HK-2 (cell line): Measurements from ENCODE around the gene LETM1.

Experiments used
- DNase-seq: peaks from one replicate; pipeline ENCODE4 v3.0.0-alpha.2; 2018; ENCODE audit not compliant: unreplicated experiment

LETM1 gene

DNA sequence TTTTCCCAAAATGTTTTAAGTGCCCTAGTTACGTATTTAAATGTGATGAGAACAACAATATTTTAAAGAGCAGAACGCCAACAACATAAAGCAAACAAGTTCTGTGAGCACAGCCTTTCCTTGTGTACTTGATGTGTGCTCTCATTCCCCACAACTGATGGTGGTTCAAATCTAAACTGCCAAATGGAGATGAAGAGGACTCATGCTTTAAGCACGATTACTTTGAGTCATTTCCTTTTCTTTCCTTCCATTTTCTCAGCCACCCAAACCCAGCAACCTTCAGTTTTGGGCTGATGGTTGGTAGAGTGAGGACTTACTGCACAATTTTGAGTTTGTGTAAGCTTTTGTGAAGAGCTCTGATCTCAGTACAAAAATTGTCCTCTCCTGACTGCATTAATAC lies 16.9 kb upstream of the LETM1 start:
- DNase-seq: no peak

DNA sequence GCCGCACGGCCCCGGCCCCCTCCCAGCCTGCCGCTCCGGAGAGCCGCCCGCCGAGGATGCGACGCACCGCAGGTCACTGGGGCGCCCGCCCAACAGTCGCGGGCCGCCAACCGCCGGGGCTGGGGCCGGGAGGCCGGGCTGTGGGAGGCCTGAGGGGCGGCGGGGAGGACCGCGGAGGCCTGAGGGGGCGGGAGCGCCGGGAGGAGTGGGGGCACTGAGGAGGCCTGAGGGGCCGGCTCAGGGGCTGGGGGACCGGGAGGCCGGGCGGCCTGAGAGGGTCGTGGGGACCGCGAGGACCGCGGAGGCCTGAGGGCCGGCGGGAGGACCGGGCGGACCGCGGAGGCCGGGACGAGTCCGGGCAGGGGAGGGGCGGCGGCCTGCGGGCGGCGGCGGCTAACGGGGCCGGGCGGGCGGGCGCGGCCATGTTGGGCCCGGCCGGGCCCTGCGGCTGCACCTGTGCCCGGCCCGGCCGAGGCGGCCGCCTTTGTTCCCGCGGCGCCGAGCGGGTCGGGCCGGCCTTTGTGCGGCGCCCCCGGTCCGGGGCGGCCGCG lies 15.6 kb upstream of the LETM1 start:
- peak; percentile 55 for DNase-seq

DNA sequence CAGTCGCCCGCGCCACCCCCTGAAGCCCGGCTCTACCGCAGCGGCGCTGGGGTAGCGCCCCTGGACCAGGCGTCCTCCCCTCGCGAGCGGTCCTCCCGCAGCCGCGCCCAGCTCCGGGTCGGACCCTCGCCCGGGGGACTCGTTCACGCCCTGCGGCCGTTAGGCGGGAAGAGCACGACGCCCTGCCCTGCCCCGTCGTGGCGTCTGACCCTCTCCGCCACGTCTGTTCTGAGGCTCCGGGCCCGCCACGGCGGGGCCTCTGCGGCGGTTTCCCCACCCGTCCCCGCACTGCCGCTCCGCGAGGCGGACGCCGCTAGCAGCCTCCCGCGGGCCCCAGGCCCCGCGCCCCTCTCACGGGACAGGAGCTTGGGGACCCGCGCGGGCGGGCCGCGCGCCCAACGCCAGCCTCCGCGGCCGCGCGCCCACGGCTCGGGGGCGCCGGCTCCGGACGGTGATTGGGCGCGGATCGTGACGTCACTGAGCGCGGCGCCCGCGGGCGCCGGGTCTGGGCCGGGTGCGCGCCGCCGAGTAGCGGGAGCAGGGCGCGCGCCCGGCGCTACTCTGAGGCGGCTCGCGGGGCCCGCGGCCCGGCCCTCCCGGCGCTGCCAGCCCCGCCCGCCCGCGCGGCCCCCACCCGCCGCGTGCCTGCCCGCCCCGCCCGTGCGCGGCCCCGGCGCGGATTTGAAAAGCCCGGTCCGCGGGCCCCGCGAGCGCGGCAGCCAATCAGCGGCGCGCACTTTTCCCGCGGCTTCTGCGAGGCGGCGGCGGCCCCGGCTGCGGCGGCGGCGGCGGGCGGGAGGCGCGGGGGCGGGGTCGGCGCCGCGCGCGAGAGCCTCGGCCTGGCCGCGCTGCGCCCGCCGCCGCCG lies 14.9 kb upstream of the LETM1 start, which contains the start of gene NSD2:
Gene NSD2, plus strand, starts transcription at position 816 of the 866 bp plus-strand sequence. CDS start 29,262 bp downstream, outside the sequence.
- DNase-seq: peak; percentile 90

DNA sequence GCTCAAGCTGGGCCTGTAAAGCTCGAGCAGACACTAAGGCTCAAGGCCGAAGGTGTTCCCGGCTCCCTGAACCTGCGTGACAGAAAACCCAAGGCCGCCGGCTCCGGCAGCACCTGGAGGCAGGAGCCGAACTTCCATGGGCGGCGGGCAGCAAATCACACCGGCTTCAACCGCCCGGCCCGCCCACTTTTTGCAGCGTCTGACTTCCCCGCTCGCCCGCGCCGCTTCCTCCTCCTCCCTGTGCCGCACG lies 14.3 kb upstream of the LETM1 start:
- peak; percentile 94 for DNase-seq

DNA sequence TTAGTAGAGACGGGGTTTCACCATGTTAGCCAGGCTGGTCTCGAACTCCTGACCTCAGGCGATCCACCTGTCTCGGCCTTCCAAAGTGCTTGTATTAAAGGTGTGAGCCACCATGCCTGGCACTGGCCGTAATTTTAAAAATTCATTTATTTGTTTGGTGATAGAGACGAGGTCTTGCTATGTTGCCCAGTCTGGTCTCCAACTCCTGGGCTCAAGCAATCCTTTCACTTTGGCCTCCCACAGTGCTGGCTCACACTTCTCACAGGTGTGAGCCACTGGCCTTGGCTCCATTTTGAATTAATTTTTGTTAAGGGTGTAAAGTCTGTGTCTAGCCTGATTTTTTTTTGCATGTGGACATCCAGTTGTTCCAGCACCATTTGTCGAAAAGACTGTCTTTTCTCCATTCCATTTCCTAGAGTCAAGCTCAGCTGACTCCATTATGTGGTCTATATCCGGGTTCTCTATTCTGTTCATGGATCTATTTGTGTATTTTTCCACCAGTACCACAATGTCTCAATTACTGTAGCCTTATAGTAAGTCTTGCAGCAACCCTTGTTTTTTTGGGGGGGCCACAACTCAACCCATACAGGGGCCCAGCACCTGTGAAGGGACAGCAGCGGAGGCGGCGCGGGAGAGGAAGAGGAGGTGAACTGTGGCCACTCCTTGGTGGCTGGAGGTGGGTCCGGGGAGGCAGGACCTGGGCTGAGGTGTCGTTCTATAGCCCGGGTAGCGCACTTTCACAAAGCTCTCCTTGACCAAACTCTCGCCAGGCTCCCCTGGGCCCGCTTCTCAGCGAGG lies 13.8 kb upstream of the LETM1 start:
- DNase-seq: no peak

DNA sequence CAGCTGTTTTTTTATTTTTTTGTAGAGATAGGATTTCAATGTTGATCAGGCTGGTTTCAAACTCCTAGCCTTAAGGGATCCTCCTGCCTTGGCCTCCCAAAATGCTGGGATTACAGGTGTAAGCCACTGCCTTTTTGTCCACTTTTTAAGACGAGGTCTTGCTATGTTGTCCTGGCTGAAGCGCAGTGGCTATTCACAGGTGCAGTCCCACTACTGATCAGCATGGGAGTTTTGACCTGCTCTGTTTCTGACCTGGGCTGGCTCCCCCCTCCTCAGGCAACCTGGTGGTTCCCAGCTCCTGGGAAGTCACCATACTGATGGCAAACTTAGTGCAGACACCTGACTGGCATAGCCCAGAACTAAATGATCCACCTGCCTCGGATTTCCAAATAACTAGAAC lies 13.0 kb upstream of the LETM1 start:
- DNase-seq: no peak

DNA sequence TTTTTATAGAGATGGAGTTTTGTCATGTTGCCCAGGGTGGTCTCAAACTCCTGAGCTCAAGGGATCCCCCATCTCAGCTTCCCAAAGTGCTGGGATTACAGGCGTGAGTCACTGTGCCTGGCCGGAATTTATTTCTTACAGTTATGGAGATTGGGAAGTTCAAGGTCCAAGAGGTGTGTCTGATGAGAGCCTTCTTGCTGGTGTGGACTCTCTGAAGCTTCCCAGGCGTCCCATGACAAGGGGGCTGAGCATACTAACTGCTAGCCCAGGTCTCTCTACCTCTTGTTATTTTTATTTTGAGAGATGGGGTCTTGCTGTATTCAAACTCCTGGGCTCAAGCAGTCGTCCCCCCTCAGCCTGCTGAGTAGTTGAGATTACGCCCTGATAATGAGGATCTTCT lies 12.3 kb upstream of the LETM1 start:
- DNase-seq: no peak

DNA sequence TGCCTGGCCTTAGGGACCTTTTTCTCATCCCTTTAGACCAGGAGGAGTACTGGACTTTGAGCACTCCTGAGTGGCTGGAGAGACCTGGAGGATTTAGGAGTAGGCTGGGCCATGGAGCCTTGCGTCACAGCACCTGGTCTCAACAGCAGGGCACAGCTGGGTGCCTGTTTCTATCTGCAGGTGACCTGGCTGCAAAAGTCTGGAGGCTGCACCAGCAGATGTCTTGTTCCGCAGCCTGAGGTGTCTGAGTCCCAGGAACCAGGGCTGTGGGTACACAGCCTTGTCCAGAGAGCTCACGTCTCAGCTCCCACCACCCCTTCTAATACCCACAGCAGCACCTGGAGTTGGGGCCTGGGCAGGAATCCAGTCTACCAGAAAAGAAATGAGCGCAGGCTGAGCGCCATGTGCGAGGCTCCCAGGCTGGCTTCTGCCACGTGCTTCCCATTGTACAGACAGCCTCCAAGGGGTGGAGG lies 10.3 kb upstream of the LETM1 start:
- no peak for DNase-seq

DNA sequence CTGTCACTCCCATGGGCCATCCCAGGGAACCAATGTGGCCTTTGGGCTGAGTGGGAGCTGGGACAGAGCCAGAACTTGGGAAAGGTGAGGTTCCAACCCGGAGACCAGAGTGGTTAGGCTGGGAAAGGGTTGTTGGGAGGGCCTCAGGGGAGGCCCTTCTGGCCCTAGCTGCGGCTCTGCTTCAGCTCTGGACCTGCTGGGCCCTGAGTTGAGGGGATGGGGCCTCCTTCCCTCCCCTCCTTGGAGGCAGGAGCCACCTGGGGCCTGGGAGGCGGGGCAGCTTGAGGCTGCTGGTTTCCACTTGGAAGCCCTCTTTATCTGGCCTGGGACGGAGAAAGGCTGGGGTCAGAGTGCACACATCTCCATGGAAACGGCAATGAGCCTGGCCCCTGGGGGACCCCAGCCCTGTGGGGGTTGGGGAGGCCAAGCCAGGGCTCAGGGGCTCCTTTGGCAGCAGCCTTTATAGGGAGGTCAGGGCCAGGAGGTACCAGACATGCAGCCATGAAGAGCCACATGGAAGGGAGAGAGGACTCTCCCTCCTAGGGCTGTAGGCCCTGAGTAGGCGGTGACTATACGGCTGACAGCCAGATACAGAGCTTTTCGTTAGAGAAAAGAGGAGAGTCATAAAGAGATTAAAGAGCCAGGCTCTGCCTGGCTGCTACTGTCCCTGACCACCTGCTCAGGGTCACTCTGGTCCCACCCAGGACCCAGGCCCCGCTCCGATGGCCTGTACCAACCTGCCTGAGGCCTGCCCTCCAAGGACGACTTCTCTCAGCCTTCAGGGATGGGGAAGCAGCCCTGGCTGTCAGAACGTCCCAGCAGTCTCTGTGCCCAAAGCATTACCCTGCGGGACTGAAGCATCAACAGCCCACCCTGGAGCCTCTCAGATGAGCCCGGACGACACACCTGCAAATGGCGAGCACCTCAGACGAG lies 8.4 kb upstream of the LETM1 start:
- no peak for DNase-seq

DNA sequence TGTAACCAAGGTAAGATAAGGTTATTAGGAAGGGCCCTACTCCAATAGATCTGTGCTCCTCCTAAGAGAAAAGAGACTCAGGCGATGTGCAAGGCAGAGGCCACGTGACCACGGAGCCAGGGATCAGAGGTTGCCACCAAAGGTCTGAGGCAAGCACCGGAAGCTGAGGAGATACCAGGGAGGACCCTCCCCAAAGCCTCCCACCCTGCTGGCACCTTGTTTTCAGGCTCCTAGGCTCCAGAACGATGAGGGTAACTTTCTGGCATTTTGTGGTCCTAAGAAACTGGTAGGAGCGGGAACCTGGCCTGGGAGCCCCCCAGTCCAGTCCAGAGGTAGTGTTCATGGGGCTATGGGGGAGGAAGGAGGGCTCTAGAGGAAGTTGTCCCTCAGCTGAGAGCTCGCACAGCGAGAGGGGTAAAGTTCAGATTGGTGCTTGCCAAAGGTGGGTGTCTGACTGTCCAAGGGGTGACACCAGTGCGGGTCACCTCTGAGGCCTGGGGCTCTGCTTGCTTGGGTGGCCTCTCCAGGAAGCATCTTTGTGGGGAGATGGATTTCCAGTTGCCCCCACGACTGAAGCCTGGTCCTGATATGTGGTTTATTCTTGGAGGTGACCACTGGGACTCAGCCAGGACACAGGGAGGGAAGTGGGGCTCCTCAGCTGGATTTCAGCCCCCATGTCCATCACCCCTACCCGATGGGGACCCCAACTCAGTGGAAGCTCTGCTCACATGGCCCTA lies 7.5 kb upstream of the LETM1 start:
- DNase-seq: no peak

DNA sequence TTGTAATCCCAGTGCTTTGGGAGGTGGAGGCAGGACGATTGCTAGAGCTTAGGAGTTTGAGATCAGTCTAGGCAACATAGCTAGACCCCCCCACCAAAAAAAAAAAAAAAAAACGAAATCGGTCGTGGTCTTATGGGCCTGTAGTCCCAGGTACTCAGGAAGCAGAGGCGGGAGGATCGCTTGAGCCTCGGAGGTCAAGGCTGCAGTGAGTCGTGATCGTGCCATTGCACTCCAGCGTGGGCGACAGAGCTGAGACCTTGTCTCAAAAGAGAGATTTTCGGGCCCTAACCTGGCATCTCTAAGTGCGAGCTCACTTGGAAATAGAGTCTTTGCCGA lies 7.0 kb upstream of the LETM1 start:
- no peak for DNase-seq

DNA sequence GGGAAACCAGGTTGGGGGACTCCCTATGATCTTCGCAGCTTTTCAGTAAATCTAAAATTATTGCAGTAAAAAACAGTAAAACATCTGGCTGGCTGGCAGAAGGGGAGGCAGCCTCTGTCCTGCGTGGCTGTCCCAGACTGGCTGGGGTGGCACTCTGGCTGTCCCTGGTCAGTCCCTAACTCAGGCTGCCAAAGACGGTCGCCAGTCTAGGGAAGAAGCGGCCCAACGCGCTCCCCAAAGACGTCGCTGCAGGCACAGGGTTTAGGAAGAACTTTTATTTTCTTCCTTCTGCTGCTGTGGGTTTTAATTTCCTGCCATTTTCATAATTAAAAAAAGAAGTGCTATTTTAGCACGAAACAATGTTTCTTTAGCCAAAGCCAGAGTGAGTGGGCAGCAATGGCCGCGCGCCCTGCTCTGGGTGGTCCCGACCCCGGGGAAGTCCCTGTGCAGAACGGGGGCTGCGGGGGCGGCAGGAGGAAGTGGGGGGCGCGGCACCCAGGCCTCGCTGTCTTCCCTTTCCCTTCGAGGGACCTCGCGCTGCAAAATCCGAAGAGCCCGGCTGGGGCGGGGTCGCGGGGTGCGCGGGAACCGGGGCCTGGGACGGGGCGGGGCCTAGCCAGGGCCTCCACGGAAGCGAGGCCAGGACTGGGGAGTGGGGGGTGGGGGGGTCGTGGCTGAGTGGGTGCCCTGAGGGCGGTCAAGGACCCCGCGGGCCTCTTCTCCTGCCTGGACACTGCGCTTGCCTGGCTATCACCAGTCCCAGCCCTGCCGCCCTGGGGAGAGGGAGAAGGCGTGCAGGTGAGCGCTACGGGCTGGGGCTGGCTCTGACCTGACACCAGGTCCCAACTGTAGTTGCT lies 6.3 kb upstream of the LETM1 start:
- DNase-seq: no peak

DNA sequence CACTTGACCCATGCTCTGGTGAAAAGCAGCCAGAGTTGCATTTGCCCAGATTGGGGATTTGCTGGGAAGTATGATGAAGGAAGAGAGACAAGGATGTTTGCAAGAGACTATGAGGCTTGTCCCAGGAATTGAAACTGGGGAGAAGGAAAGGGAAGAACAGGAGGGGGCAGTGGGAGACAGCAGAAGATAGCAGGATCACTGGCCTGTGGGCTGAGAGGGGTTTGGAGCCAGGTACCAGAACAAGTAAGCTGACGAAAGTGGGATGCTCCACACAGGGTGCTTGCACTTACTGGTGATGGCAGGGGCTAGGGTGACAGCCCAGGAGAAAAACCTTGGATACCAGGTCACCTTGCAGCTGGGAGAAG lies 3.4 kb upstream of the LETM1 start:
- DNase-seq: no peak

DNA sequence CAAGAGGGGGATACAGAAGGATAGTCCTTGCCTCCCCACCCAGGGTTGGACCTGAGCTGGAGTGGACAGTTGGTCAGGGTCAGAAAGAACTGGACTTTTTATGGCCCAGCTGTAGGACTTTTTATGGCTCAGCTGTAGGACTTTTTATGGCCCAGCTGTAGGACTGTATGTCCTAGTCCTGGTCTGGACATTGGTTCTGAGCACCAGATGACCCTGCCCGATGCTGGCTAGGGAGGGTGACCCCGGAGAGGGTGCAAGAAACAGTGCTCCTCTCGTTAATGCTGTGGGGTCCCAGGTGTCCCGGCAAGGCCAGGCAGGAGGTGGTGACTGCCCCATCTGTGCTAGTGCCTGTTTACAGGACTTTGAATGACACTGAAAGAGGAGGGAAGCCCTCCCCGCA lies 2.0 kb upstream of the LETM1 start:
- DNase-seq: no peak

DNA sequence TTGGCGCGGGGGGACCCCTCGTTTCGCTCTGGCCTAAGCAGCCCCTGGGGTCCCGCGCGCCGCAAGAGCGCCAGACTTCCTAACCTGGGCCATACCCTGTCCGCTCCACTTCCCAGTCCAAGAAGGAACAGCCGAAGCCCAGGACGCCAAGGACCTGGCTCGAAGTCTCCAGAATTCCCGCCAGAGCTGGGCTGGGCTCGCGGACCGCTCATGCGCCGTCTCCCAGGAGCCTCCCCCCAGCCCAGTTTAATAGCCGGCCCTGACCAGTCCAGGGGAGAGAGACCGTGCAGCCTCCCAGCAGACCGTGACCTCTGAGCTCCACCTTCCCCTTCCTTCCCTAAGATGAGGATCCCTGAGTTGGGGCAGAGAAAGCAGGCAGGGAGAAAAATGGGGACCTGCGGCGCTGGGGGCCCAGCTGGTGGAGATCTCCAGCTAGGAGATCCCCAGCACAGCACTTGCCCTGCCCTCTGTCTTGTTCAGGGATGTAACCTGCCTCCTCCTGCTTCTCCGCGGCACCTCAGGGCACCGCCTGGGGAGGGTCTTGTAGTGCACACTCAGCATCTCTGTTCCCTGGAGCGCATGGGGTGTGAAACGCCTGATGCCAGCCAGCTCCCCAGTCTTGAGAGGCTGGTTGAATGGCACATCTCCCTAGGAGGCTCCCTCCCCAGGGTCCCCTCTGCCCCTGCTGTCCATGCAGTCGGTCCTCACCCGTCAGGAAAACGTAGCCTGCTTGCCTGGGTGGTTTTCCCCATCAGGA lies 1.2 kb upstream of the LETM1 start:
- DNase-seq: peak; percentile 62

DNA sequence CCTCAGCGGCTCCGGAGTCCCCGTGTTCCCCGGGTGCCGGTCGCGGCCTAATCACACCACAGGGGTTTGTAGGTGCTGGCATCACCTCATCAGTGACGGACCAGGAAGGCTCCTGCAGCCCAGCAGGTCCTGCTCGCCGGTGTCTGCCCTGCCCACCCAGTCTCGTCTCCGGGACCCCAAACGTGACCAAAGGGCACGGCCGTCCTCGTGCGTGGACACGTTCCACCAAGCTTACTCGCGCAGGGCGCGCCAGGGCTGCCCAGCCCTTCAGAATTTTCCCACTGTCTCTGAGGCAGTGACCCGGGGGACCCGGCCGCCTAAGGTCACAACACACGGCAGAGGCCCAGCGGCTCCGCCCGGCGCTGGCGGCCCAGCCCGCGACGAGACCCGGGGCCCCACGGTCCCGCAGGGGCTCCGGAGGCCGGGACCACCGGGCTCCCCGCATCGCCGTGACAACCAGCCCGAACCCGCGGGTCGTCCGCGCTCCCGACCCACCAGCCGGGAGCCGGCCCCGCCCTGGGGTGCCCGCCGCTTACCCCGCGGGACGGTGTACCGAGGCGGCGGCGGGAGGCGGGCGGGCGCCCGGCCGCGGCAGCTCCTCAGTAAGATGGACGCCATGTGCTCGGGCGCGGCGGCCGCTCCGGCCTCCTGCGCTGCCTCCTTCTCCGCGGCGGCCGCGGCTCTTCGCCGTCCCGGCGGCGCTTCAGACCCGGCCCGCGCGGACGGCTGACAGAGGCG lies 454 bp downstream of the LETM1 start:
- peak; percentile 41 for DNase-seq

DNA sequence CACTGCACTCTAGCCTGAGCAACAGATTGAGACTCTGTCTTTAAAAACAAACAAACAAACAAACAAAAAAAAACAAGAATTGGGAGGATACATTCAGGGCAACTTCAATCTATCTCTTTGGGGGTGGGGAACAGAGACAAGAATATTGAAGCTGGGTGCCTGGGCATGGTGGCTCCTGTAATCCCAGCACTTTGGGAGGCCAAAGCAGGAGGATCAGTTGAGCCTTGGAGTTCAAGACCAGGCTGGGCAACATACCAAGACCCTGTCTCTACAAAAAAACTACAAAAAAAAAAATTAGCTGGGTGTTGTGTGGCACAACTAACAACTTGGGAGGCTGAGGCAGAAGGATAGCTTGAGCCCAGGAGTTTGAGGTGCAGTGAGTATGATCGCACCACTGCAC lies 1.2 kb downstream of the LETM1 start:
- DNase-seq: no peak

DNA sequence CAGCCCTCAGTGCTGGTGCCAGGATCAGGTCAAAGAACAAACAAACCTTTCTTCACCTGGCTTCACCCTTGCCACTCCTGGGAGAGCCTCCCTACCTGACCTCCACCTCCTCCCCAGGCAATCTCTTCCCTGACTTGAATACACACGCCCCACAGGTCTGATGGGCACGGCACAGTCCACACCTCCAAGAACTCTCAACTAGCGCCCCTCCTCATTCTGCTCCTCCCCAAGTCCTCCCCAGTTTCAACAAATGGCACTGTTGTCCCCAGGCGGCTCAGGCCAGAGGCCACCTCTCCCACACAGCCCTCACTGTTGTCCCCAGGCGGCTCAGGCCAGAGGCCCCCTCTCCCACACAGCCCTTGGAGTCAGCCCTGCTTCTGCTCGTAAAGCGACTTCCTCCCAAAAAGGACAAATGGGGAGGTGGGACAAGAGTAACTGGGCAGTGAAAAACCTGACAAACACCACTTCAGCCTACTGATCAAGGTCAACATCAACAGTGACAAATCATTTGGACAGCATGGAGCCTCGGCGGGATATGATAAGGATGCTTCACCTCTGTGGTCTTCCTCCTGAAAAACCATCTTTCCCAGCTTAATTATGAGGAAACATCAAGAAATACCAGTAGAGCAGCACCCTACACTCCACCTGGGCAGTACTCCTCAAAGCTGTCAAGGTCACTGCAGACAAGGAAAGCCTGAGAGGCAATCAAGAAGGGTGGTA lies 2.9 kb downstream of the LETM1 start:
- no peak for DNase-seq
